IMR-90 (cell line): Measurements from ENCODE around the gene FGGY. TPM values are rescaled to one million over a fixed set of nuclear protein-coding genes. Genes with fewer than 3 reads are reported as not detected.

Experiments
- ATAC-seq: fragments of 200-7000 bp; cut with Tn5 transposase; 2 replicates; pipeline ENCODE4 v1.9.1; 2020; ENCODE audit warnings: low read depth, mild to moderate bottlenecking, moderate library complexity
- BruUV-seq: library from RNA; stranded (reverse); fragments of 400-500 nt; replicated peaks from 2 replicates; lab custom pipeline; 2021; lab: Mats Ljungman, UMichigan
- CTCF ChIA-PET: fragments of 300-600 bp; formaldehyde crosslinking; extraction: SDS; loops from one replicate; lab custom pipeline; 2021; ENCODE audit warnings: antibody characterized with exemption; lab: Yijun Ruan, JAX
- POLR2A ChIA-PET: fragments of 300-600 bp; sonication (Branson Sonifier 250); formaldehyde crosslinking; loops from one replicate; lab custom pipeline; 2022; ENCODE audit warnings: antibody characterized with exemption; ENCODE audit not compliant: unreplicated experiment; lab: Charles Lee
- DNase-seq: peaks from one replicate; pipeline ENCODE4 v3.0.0; 2013
- H2AFZ ChIP-seq: replicated peaks from 2 replicates; pipeline ENCODE3; 2013; ENCODE audit warnings: low read length, mild to moderate bottlenecking; ENCODE audit not compliant: poor library complexity
- H2AK5ac ChIP-seq: 2 replicates; pipeline ENCODE4 v1.6.1; 2013; ENCODE audit warnings: low read depth, low read length, inconsistent platforms
- H2AK9ac ChIP-seq: replicated peaks from 2 replicates; pipeline ENCODE3; 2013; ENCODE audit warnings: mild to moderate bottlenecking, low read depth, low read length, moderate library complexity; ENCODE audit not compliant: poor library complexity
- H2BK120ac ChIP-seq: 2 replicates; pipeline ENCODE4 v1.6.1; 2013; ENCODE audit warnings: low read depth, low read length, inconsistent platforms
- H2BK15ac ChIP-seq: 3 replicates; pipeline ENCODE4 v1.6.1; 2013; ENCODE audit warnings: low read depth, low read length, inconsistent platforms
- H2BK20ac ChIP-seq: 2 replicates; pipeline ENCODE4 v1.6.1; 2013; ENCODE audit warnings: low read depth, mild to moderate bottlenecking, inconsistent platforms, low read length, moderate library complexity
- H2BK5ac ChIP-seq: 2 replicates; pipeline ENCODE4 v1.6.1; 2013; ENCODE audit warnings: mild to moderate bottlenecking, low read depth, low read length, inconsistent platforms; ENCODE audit not compliant: poor library complexity, severe bottlenecking
- H3K14ac ChIP-seq: replicated peaks from 2 replicates; pipeline ENCODE4 v1.6.1; 2013; ENCODE audit warnings: low read depth, low read length, inconsistent platforms
- H3K18ac ChIP-seq: 2 replicates; pipeline ENCODE4 v1.6.1; 2013; ENCODE audit warnings: low read depth, low read length, control low read depth
- H3K23ac ChIP-seq: 2 replicates; pipeline ENCODE4 v1.6.1; 2013; ENCODE audit warnings: low read depth, low read length, inconsistent platforms
- H3K27ac ChIP-seq: 2 replicates; pipeline ENCODE4 v1.5.1; 2013; ENCODE audit warnings: mild to moderate bottlenecking, control low read depth, low read length; ENCODE audit not compliant: insufficient read depth
- H3K27me3 ChIP-seq: 2 replicates; pipeline ENCODE4 v1.6.1; 2013; ENCODE audit warnings: low read length; ENCODE audit not compliant: control insufficient read depth, insufficient read depth
- H3K36me3 ChIP-seq: 2 replicates; pipeline ENCODE4 v1.6.1; 2013; ENCODE audit warnings: low read length, mixed read lengths; ENCODE audit not compliant: control insufficient read depth, insufficient read depth
- H3K4ac ChIP-seq: 2 replicates; pipeline ENCODE4 v1.6.1; 2013; ENCODE audit warnings: low read depth, low read length, inconsistent platforms
- H3K4me1 ChIP-seq: 2 replicates; pipeline ENCODE4 v1.6.1; 2013; ENCODE audit warnings: low read length, mixed read lengths; ENCODE audit not compliant: control insufficient read depth, insufficient read depth
- H3K4me2 ChIP-seq: 2 replicates; pipeline ENCODE4 v1.6.1; 2013; ENCODE audit warnings: low read depth, mild to moderate bottlenecking, control low read depth, low read length, moderate library complexity
- H3K4me3 ChIP-seq: 2 replicates; pipeline ENCODE4 v1.5.1; 2013; ENCODE audit warnings: low read depth, mild to moderate bottlenecking, control low read depth, low read length, moderate library complexity; ENCODE audit not compliant: insufficient read depth
- H3K56ac ChIP-seq: 2 replicates; pipeline ENCODE4 v1.6.1; 2013; ENCODE audit warnings: low read length, inconsistent platforms; ENCODE audit not compliant: insufficient read depth; ENCODE audit errors: extremely low read depth
- H3K79me1 ChIP-seq, 2 experiments: 2 replicates each; pipeline ENCODE4 v1.6.1; 2013; ENCODE audit warnings: low read length in 2 of 2, inconsistent platforms in 1 of 2, low read depth in 1 of 2
- H3K9ac ChIP-seq: 2 replicates; pipeline ENCODE4 v1.6.1; 2013; ENCODE audit warnings: low read depth, low read length, control low read depth
- H3K9me1 ChIP-seq: 2 replicates; pipeline ENCODE4 v1.6.1; 2013; ENCODE audit warnings: low read length, inconsistent platforms; ENCODE audit not compliant: insufficient read depth
- H3K9me3 ChIP-seq: 2 replicates; pipeline ENCODE4 v1.6.1; 2013; ENCODE audit warnings: low read length; ENCODE audit not compliant: control insufficient read depth, insufficient read depth
- H4K20me1 ChIP-seq: 2 replicates; pipeline ENCODE4 v1.6.1; 2013; ENCODE audit warnings: low read length, inconsistent platforms; ENCODE audit not compliant: insufficient read depth
- H4K5ac ChIP-seq: 2 replicates; pipeline ENCODE4 v1.6.1; 2013; ENCODE audit warnings: mild to moderate bottlenecking, low read depth, low read length, control low read depth
- H4K8ac ChIP-seq, 2 experiments: 2 replicates each; pipeline ENCODE4 v1.6.1; 2013; ENCODE audit warnings: low read depth in 2 of 2, low read length in 2 of 2, control low read depth in 1 of 2, inconsistent platforms in 1 of 2
- H4K91ac ChIP-seq: 2 replicates; pipeline ENCODE4 v1.6.1; 2013; ENCODE audit warnings: low read depth, low read length, inconsistent platforms; ENCODE audit not compliant: insufficient read depth
- BHLHE40 ChIP-seq: fragments of 150-350 bp; IDR thresholded peaks from 2 replicates; pipeline ENCODE4 v1.6.1; 2016; ENCODE audit warnings: mild to moderate bottlenecking, low read depth, low read length
- CEBPB ChIP-seq: IDR thresholded peaks from 2 replicates; pipeline ENCODE4 v1.6.1; 2012; ENCODE audit warnings: low read depth, low read length, improper control_type of control experiment
- CHD1 ChIP-seq: IDR thresholded peaks from 2 replicates; pipeline ENCODE4 v1.6.1; 2012; ENCODE audit warnings: low read depth, low read length, improper control_type of control experiment
- FOS ChIP-seq: fragments of 150-350 bp; IDR thresholded peaks from 2 replicates; pipeline ENCODE4 v1.6.1; 2016; ENCODE audit warnings: low read depth, low read length
- MAFK ChIP-seq: IDR thresholded peaks from 2 replicates; pipeline ENCODE4 v1.6.1; 2012; ENCODE audit warnings: low read depth, low read length, improper control_type of control experiment
- MAZ ChIP-seq: IDR thresholded peaks from 2 replicates; pipeline ENCODE4 v1.6.1; 2012; ENCODE audit warnings: low read depth, mild to moderate bottlenecking, low read length, improper control_type of control experiment, moderate library complexity, borderline replicate concordance
- MXI1 ChIP-seq: IDR thresholded peaks from 2 replicates; pipeline ENCODE4 v1.6.1; 2012; ENCODE audit warnings: low read depth, mild to moderate bottlenecking, low read length, moderate library complexity, borderline replicate concordance
- NFE2L2 ChIP-seq: fragments of 150-350 bp; IDR thresholded peaks from 2 replicates; pipeline ENCODE4 v1.6.1; 2016; ENCODE audit warnings: low read depth, mild to moderate bottlenecking, low read length
- POLR2A ChIP-seq: IDR thresholded peaks from 2 replicates; pipeline ENCODE4 v1.6.1; 2012; ENCODE audit warnings: mild to moderate bottlenecking, low read depth, low read length
- RAD21 ChIP-seq: IDR thresholded peaks from 2 replicates; pipeline ENCODE4 v1.6.1; 2012; ENCODE audit warnings: low read length, improper control_type of control experiment
- RCOR1 ChIP-seq: IDR thresholded peaks from 2 replicates; pipeline ENCODE4 v1.6.1; 2012; ENCODE audit warnings: mild to moderate bottlenecking, low read length, improper control_type of control experiment; ENCODE audit not compliant: insufficient replicate concordance
- RFX5 ChIP-seq: IDR thresholded peaks from 2 replicates; pipeline ENCODE4 v1.8.0; 2012; ENCODE audit warnings: low read depth, mild to moderate bottlenecking, low read length, moderate library complexity
- SMC3 ChIP-seq: fragments of 150-350 bp; IDR thresholded peaks from 2 replicates; pipeline ENCODE4 v1.6.1; 2016; ENCODE audit warnings: low read depth, mild to moderate bottlenecking, antibody characterized with exemption, low read length, moderate library complexity
- WGBS, 2 experiments: methylation state at CpG; one replicate each; pipeline versions ENCODE4 v1.1.5 to v1.1.7; 2013; ENCODE audit warnings: missing lambda C conversion rate in 2 of 2; ENCODE audit not compliant: insufficient read length in 1 of 2; ENCODE audit errors: extremely low coverage in 2 of 2; 5-methylcytosine and 5-hydroxymethylcytosine counted together
- dilution Hi-C: fragments of 300-500 bp; cut with HindIII; formaldehyde crosslinking; loops from one replicate; pipeline ENCODE4 v1.14.3; 2018; ENCODE audit warnings: low sequenced_read_pairs; ENCODE audit not compliant: unreplicated experiment
- in situ Hi-C: fragments of 300-500 bp; cut with MboI; formaldehyde crosslinking; loops from 3 replicates; pipeline ENCODE4 v1.14.3; 2019; ENCODE audit warnings: low sequenced_read_pairs, inconsistent platforms, mixed read lengths
- intact Hi-C: fragments of 100-400 bp; cut with micrococcal nuclease; formaldehyde crosslinking; loops from 2 replicates; pipeline ENCODE4 v1.10.0; 2022
- polyA plus RNA-seq, 3 experiments: library from polyadenylated mRNA; depleted of rRNA; stranded (reverse); fragments of >200 nt; gene quantifications; 2 replicates each; pipeline ENCODE4 v1.2.3, GENCODE V29; 2012; ENCODE audit warnings: low replicate concordance in 1 of 3
- total RNA-seq: library from RNA; depleted of rRNA; stranded (reverse); fragments of >200 nt; gene quantifications from 2 replicates; pipeline ENCODE4 v1.2.3, GENCODE V29; 2012
- TF ChIP-seq, protein P1 (sequence below): fragments of 150-350 bp; IDR thresholded peaks from 2 replicates; pipeline ENCODE4 v1.6.1; 2016; ENCODE audit warnings: low read depth, mild to moderate bottlenecking, low read length, moderate library complexity, borderline replicate concordance
- TF ChIP-seq, protein P2 (sequence below): conservative IDR thresholded peaks from 2 replicates; pipeline ENCODE4 v1.5.1; 2012; ENCODE audit warnings: mild to moderate bottlenecking, low read depth, low read length, improper control_type of control experiment
- TF ChIP-seq, protein P3 (sequence below): fragments of 150-350 bp; IDR thresholded peaks from 2 replicates; pipeline ENCODE4 v1.6.1; 2017; ENCODE audit warnings: mild to moderate bottlenecking, antibody characterized with exemption, low read length, low read depth

FGGY gene
- total and polyA plus RNA-seq, 2 of the 4 experiments (the other 2 are of a cell fraction) = 5.6 to 14.0 TPM

DNA sequence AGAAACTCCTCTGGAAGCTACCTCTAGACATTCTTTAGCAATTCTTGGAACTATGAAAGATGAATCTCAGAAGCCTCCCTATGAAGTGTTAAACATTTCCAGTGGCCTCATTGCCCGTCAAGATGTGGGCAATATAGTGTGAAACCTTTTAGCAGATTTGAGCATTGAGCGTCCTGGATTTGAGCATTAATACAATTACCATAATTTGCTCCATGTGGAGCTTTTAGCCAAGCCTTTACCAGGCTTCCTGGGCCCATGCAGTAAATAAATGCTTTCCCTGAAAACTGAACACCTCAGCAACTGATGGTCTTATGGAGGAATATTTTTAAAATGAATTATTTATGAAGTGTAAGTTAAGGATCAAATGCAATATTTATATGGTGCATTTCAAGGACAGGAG lies 162.0 kb downstream of the FGGY start:
- CTCF ChIA-PET = no interaction called here
- dilution Hi-C loops (no loop called here), in situ Hi-C loops (no loop called here), intact Hi-C loops (no loop called here)
- no peak for TF ChIP-seq MAZ
- TF ChIP-seq RAD21 = no peak
- no peak for TF ChIP-seq MAFK
- TF ChIP-seq POLR2A = no peak
- TF ChIP-seq FOS = no peak
- no peak for TF ChIP-seq CEBPB
- no peak for TF ChIP-seq RCOR1
- TF ChIP-seq, protein P1, sequence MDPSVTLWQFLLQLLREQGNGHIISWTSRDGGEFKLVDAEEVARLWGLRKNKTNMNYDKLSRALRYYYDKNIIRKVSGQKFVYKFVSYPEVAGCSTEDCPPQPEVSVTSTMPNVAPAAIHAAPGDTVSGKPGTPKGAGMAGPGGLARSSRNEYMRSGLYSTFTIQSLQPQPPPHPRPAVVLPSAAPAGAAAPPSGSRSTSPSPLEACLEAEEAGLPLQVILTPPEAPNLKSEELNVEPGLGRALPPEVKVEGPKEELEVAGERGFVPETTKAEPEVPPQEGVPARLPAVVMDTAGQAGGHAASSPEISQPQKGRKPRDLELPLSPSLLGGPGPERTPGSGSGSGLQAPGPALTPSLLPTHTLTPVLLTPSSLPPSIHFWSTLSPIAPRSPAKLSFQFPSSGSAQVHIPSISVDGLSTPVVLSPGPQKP = no peak
- TF ChIP-seq BHLHE40 = no peak
- no peak for TF ChIP-seq CHD1
- TF ChIP-seq NFE2L2 = no peak
- TF ChIP-seq, protein P2, sequence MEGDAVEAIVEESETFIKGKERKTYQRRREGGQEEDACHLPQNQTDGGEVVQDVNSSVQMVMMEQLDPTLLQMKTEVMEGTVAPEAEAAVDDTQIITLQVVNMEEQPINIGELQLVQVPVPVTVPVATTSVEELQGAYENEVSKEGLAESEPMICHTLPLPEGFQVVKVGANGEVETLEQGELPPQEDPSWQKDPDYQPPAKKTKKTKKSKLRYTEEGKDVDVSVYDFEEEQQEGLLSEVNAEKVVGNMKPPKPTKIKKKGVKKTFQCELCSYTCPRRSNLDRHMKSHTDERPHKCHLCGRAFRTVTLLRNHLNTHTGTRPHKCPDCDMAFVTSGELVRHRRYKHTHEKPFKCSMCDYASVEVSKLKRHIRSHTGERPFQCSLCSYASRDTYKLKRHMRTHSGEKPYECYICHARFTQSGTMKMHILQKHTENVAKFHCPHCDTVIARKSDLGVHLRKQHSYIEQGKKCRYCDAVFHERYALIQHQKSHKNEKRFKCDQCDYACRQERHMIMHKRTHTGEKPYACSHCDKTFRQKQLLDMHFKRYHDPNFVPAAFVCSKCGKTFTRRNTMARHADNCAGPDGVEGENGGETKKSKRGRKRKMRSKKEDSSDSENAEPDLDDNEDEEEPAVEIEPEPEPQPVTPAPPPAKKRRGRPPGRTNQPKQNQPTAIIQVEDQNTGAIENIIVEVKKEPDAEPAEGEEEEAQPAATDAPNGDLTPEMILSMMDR = no peak
- no peak for TF ChIP-seq RFX5
- TF ChIP-seq, protein P3, sequence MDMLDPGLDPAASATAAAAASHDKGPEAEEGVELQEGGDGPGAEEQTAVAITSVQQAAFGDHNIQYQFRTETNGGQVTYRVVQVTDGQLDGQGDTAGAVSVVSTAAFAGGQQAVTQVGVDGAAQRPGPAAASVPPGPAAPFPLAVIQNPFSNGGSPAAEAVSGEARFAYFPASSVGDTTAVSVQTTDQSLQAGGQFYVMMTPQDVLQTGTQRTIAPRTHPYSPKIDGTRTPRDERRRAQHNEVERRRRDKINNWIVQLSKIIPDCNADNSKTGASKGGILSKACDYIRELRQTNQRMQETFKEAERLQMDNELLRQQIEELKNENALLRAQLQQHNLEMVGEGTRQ = no peak
- no peak for TF ChIP-seq SMC3
- TF ChIP-seq MXI1 = no peak
- H3K27ac ChIP-seq = no peak overlapping the region
- WGBS, 2 experiments = no CpG with 5 or more reads among the region's 2 CpGs
- H4K91ac ChIP-seq = no peak overlapping the region
- no peaks in the 10 kb centered on the region for H4K20me1 ChIP-seq
- H2AK9ac ChIP-seq = no peak overlapping the region
- H3K9me1 ChIP-seq = peaks cover 6% of the 10 kb centered on the region; the same call in 1 of the 2 replicates
- POLR2A ChIA-PET = no interaction called here
- H3K4me2 ChIP-seq = no peak overlapping the region
- H2BK120ac ChIP-seq = no peak overlapping the region
- H3K79me1 ChIP-seq = no peaks in the 10 kb centered on the region
- H3K23ac ChIP-seq = no peak overlapping the region
- no peak overlapping the region for H2AFZ ChIP-seq
- H2BK5ac ChIP-seq = no peak overlapping the region
- no peaks in the 10 kb centered on the region for H3K27me3 ChIP-seq
- H3K56ac ChIP-seq = no peak overlapping the region
- H3K4me1 ChIP-seq = peaks cover 1% of the 10 kb centered on the region; the same call in 1 of the 2 replicates
- H4K8ac ChIP-seq = no peak overlapping the region
- no peak overlapping the region for H3K9ac ChIP-seq
- no peak for ATAC-seq
- H3K4me3 ChIP-seq = no peak overlapping the region
- H2BK15ac ChIP-seq = no peak overlapping the region
- no TSS peak for BruUV-seq
- H3K14ac ChIP-seq = no peak overlapping the region
- DNase-seq = no peak
- H3K4ac ChIP-seq = no peak overlapping the region
- H3K36me3 ChIP-seq = no peaks in the 10 kb centered on the region
- H4K5ac ChIP-seq = no peak overlapping the region
- H3K9me3 ChIP-seq = 0 out of 2 replicates have a peak, but pooled peaks cover 4% of the 10 kb centered on the region
- no peak overlapping the region for H2AK5ac ChIP-seq
- no peak overlapping the region for H3K18ac ChIP-seq
- H2BK20ac ChIP-seq = no peak overlapping the region
